ENCODE measurements around the gene STK38. TPM values are rescaled to one million over a fixed set of nuclear protein-coding genes. Genes with fewer than 3 reads are reported as not detected.

Gene STK38
- total and polyA plus RNA-seq, 2 of the 8 experiments (the other 6 are each of a cell fraction or from before 2014, with no cell fraction given) = 8.1 to 19.8 TPM

- Histone ChIP-seq H3K4ac (replicated peaks; ENCODE audit: insufficient read length, low read depth, low read length) (no peak overlapping the region), H3K23me2 (ENCODE audit: low read depth, low read length) (no peaks in the 10 kb centered on the region), H3K4me2 (ENCODE audit: insufficient read depth in 1 of 2, low read depth in 2 of 2, low read length in 2 of 2) (no peak overlapping the region), H2AFZ (ENCODE audit: low read length) (no peak overlapping the region), H3K27ac (ENCODE audit: low read depth, low read length) (no peak overlapping the region), H4K91ac (replicated peaks; ENCODE audit: insufficient read length, low read length) (no peak overlapping the region), H2BK12ac (ENCODE audit: low read depth, low read length) (no peak overlapping the region), H2BK5ac (ENCODE audit: low read depth, low read length) (no peak overlapping the region), H4K8ac (ENCODE audit: extremely low read depth, insufficient read depth, low read length) (no peak overlapping the region), H3K18ac (ENCODE audit: extremely low read depth, low read length) (no peak overlapping the region), H2BK20ac (ENCODE audit: low read length) (no peak overlapping the region), H3K56ac (replicated peaks; ENCODE audit: insufficient read length, low read depth, low read length) (no peak overlapping the region), H3K36me3 (ENCODE audit: control insufficient read depth in 2 of 4, insufficient read depth in 4 of 4, low read length in 3 of 4) (peaks cover 0 to 13% (median 7%) of the 10 kb centered on the region in 4 experiments; a peak in 4 of 8 replicates), H3K27me3 (replicated peaks in 1 of 4; ENCODE audit: control insufficient read depth in 3 of 4, extremely low read depth in 1 of 4, insufficient read depth in 3 of 4, low read length in 3 of 4) (no peaks in the 10 kb centered on the region), H3K4me1 (replicated peaks in 1 of 4; ENCODE audit: control insufficient read depth in 3 of 4, insufficient read depth in 4 of 4, low read length in 3 of 4) (no peaks in the 10 kb centered on the region), H3K9ac (replicated peaks in 1 of 4; ENCODE audit: extremely low read depth in 1 of 4, low read depth in 3 of 4, low read length in 3 of 4) (no peak overlapping the region), H4K5ac (ENCODE audit: insufficient read length, low read depth, low read length) (no peak overlapping the region), H3K14ac (ENCODE audit: insufficient read length) (no peak overlapping the region), H2BK120ac (replicated peaks; ENCODE audit: low read depth, low read length) (no peak overlapping the region), H3K23ac (ENCODE audit: insufficient read length) (no peak overlapping the region), H3K79me2 (ENCODE audit: control insufficient read depth in 1 of 2, insufficient read depth in 2 of 2, low read length in 2 of 2) (no peaks in the 10 kb centered on the region), H3K4me3 (ENCODE audit: extremely low read depth in 1 of 4, insufficient read depth in 2 of 4, low read depth in 3 of 4, low read length in 4 of 4) (no peak overlapping the region), H2BK15ac (ENCODE audit: low read length) (no peak overlapping the region), H2AK5ac (ENCODE audit: low read depth, low read length) (no peak overlapping the region), H3K9me3 (ENCODE audit: insufficient read depth in 2 of 2, low read depth in 1 of 2, low read length in 1 of 2) (peaks cover 5% of the 10 kb centered on the region in 2 experiments; a peak in 2 of 4 replicates), H4K20me1 (replicated peaks in 1 of 2; ENCODE audit: control insufficient read depth in 1 of 2, insufficient read depth in 2 of 2, low read length in 2 of 2) (no peaks in the 10 kb centered on the region), H3K79me1 (ENCODE audit: low read depth, low read length) (no peaks in the 10 kb centered on the region)
- DNase-seq (ENCODE audit: low read depth in 1 of 2, low spot score in 2 of 2) = no peak
- POLR2A ChIA-PET (ENCODE audit: partially characterized antibody) = no interaction called here
- CTCF ChIA-PET (ENCODE audit: partially characterized antibody) = interaction anchor here (0.9 kb wide), 1 partner anchor 77 kb away, joined by 3 read pairs; no protein-coding TSS in a partner anchor
- 92% methylated on average over 2 of the region's 2 CpGs; no CpG with 5 or more reads in 1 of the 2 experiments for WGBS, 2 experiments (ENCODE audit: extremely low coverage in 1 of 2, insufficient coverage in 1 of 2, insufficient read length in 1 of 2, insufficient replicate concordance in 2 of 2, low coverage in 1 of 2, low lambda C conversion rate in 2 of 2, missing lambda C conversion rate in 1 of 2)
- no peak for TF ChIP-seq ATF3 (IDR thresholded peaks at IDR 0.05; ENCODE audit: insufficient read depth, low read depth, low read length)
- TF ChIP-seq TCF12 (IDR thresholded peaks at IDR 0.05; ENCODE audit: low read depth, low read length) = no peak
- no peak for TF ChIP-seq SP2 (IDR thresholded peaks at IDR 0.05; ENCODE audit: low read length)
- no peak for TF ChIP-seq GTF2F1 (IDR thresholded peaks at IDR 0.05; ENCODE audit: borderline replicate concordance, low read depth, low read length)
- TF ChIP-seq SP1 (IDR thresholded peaks at IDR 0.05; ENCODE audit: low read depth, low read length) = no peak
- TF ChIP-seq JUND (IDR thresholded peaks at IDR 0.05; ENCODE audit: low read length) = no peak
- no peak for TF ChIP-seq RBBP5 (IDR thresholded peaks at IDR 0.05; ENCODE audit: borderline replicate concordance, low read depth, low read length)
- TF ChIP-seq TBP (IDR thresholded peaks at IDR 0.05; ENCODE audit: low read depth, low read length) = no peak
- TF ChIP-seq CHD2 (IDR thresholded peaks at IDR 0.05; ENCODE audit: low read length) = no peak
- TF ChIP-seq ZNF274 (IDR thresholded peaks at IDR 0.05; ENCODE audit: borderline replicate concordance, extremely low read depth, low read length) = no peak
- no peak for TF ChIP-seq KDM4A (IDR thresholded peaks at IDR 0.05; ENCODE audit: low read depth, low read length, severe bottlenecking)
- TF ChIP-seq E2F6 (IDR thresholded peaks at IDR 0.05) = no peak
- TF ChIP-seq TAF1 (IDR thresholded peaks at IDR 0.05; ENCODE audit: low read depth, low read length) = no peak
- FAIRE-seq = no peak
Observed at GRCh38 chr6:36504982-36505381, 42.3 kb downstream of the STK38 start.

Data from H1 (cell line).